Mesothelial cell of epicardium (in vitro differentiated cells): ENCODE measurements around the gene TMEM140. TPM values are rescaled to one million over a fixed set of nuclear protein-coding genes. Genes with fewer than 3 reads are reported as not detected.

Experiments used
- DNase-seq, 2 experiments: peaks; one replicate each; pipeline ENCODE4 v3.0.0; 2021; ENCODE audit warnings: low spot score in 2 of 2; ENCODE audit not compliant: unreplicated experiment in 2 of 2
- H3K27ac Mint-ChIP-seq: 2 replicates; pipeline ENCODE4 v1.8.0; 2021; ENCODE audit warnings: mixed read lengths
- H3K27me3 Mint-ChIP-seq: 2 replicates; pipeline ENCODE4 v1.8.0; 2021; ENCODE audit warnings: low read depth, mixed read lengths
- H3K36me3 Mint-ChIP-seq: 2 replicates; pipeline ENCODE4 v1.8.0; 2021; ENCODE audit warnings: mixed read lengths
- H3K4me1 Mint-ChIP-seq: 2 replicates; pipeline ENCODE4 v1.8.0; 2021; ENCODE audit warnings: mixed read lengths
- H3K4me3 Mint-ChIP-seq: 2 replicates; pipeline ENCODE4 v1.8.0; 2021; ENCODE audit warnings: mild to moderate bottlenecking, moderate library complexity, mixed read lengths
- H3K9me3 Mint-ChIP-seq: 2 replicates; pipeline ENCODE4 v1.8.0; 2021; ENCODE audit warnings: mixed read lengths
- CTCF ChIP-seq: fragments of 200-600 bp; sonication (generic); IDR thresholded peaks from one replicate; pipeline ENCODE4 v1.5.0; 2021; ENCODE audit warnings: antibody characterized with exemption; ENCODE audit not compliant: unreplicated experiment
- total RNA-seq: library from RNA; stranded (reverse); gene quantifications from 3 replicates; pipeline ENCODE4 v1.2.1, GENCODE V29; 2021

TMEM140 gene
- total RNA-seq, 1 donor from 2014 or later: 0.40 TPM

- DNase-seq: no peak
- Mint-ChIP-seq H3K36me3 (peaks cover 78% of the 10 kb centered on the region), H3K27me3 (no peaks in the 10 kb centered on the region), H3K9me3 (peaks cover 47% of the 10 kb centered on the region), H3K4me1 (no peaks in the 10 kb centered on the region), H3K27ac (no peak overlapping the region), H3K4me3 (no peak overlapping the region)
- TF ChIP-seq CTCF: no peak
Measured at GRCh38 chr7:135183478-135183877, 35.6 kb downstream of the TMEM140 start.

GRCh38 chr7:135184254-135184841, 36.5 kb downstream of the TMEM140 start:
- no peaks in the 10 kb centered on the region for H3K4me1 Mint-ChIP-seq
- no peak overlapping the region for H3K27ac Mint-ChIP-seq
- peaks cover 39% of the 10 kb centered on the region for H3K9me3 Mint-ChIP-seq
- no peaks in the 10 kb centered on the region for H3K27me3 Mint-ChIP-seq
- no peak for DNase-seq
- H3K4me3 Mint-ChIP-seq: no peak overlapping the region
- TF ChIP-seq CTCF: no peak
- H3K36me3 Mint-ChIP-seq: peaks cover 70% of the 10 kb centered on the region

- H3K27ac Mint-ChIP-seq: no peak overlapping the region
- no peak overlapping the region for H3K4me3 Mint-ChIP-seq
- no peaks in the 10 kb centered on the region for H3K27me3 Mint-ChIP-seq
- H3K9me3 Mint-ChIP-seq: peaks cover 27% of the 10 kb centered on the region
- DNase-seq: no peak
- peaks cover 62% of the 10 kb centered on the region for H3K36me3 Mint-ChIP-seq
- no peak for TF ChIP-seq CTCF
- peaks cover 11% of the 10 kb centered on the region for H3K4me1 Mint-ChIP-seq
Measured at GRCh38 chr7:135185471-135186260, 37.8 kb downstream of the TMEM140 start.

GRCh38 chr7:135186261-135186540, 38.3 kb downstream of the TMEM140 start:
- peaks cover 23% of the 10 kb centered on the region for H3K9me3 Mint-ChIP-seq
- peaks cover 62% of the 10 kb centered on the region for H3K36me3 Mint-ChIP-seq
- H3K27me3 Mint-ChIP-seq: no peaks in the 10 kb centered on the region

GRCh38 chr7:135186841-135187253, 39.0 kb downstream of the TMEM140 start:
- Mint-ChIP-seq H3K9me3 (peaks cover 16% of the 10 kb centered on the region), H3K4me1 (peaks cover 11% of the 10 kb centered on the region), H3K36me3 (peaks cover 61% of the 10 kb centered on the region), H3K4me3 (no peak overlapping the region), H3K27ac (no peak overlapping the region), H3K27me3 (no peaks in the 10 kb centered on the region)
- TF ChIP-seq CTCF: no peak
- no peak for DNase-seq

More at GRCh38 chr7:135186261-135186540, 38.3 kb downstream of the TMEM140 start:
- Mint-ChIP-seq H3K27ac (no peak overlapping the region), H3K4me1 (peaks cover 11% of the 10 kb centered on the region), H3K4me3 (no peak overlapping the region)
- no peak for DNase-seq
- no peak for TF ChIP-seq CTCF
